PC-3 (cell line): ENCODE results near the gene RPL5.

ENCODE experiments used
- EZH2phosphoT487 ChIP-seq: fragments of 300-600 bp; sonication (generic); IDR thresholded peaks from 2 replicates; pipeline ENCODE4 v1.6.1; 2018; ENCODE audit warnings: mild to moderate bottlenecking, antibody characterized with exemption, low read length, borderline replicate concordance
- TF ChIP-seq, protein P1 (sequence below): fragments of 300-600 bp; sonication (generic); conservative IDR thresholded peaks from 2 replicates; pipeline ENCODE4 v1.5.1; 2017; ENCODE audit warnings: antibody characterized with exemption, low read depth, mild to moderate bottlenecking, low read length

- TF ChIP-seq, protein P1, sequence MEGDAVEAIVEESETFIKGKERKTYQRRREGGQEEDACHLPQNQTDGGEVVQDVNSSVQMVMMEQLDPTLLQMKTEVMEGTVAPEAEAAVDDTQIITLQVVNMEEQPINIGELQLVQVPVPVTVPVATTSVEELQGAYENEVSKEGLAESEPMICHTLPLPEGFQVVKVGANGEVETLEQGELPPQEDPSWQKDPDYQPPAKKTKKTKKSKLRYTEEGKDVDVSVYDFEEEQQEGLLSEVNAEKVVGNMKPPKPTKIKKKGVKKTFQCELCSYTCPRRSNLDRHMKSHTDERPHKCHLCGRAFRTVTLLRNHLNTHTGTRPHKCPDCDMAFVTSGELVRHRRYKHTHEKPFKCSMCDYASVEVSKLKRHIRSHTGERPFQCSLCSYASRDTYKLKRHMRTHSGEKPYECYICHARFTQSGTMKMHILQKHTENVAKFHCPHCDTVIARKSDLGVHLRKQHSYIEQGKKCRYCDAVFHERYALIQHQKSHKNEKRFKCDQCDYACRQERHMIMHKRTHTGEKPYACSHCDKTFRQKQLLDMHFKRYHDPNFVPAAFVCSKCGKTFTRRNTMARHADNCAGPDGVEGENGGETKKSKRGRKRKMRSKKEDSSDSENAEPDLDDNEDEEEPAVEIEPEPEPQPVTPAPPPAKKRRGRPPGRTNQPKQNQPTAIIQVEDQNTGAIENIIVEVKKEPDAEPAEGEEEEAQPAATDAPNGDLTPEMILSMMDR, result no peak
- no peak for TF ChIP-seq EZH2phosphoT487
Measured at GRCh38 chr1:92837062-92837461, 5.2 kb downstream of the RPL5 start.
